ENCODE data around the gene CTDSP1.
A peak's percentile ranks its signal among the peaks of the same experiment; 100 is the strongest.

The CTDSP1 gene

GRCh38 chr2:218383892-218384519 lies 15.7 kb upstream of the CTDSP1 start:
- no peak for DNase-seq

- DNase-seq: no peak
Measured at GRCh38 chr2:218384975-218385374, 14.7 kb upstream of the CTDSP1 start.

- no peak for DNase-seq
Measured at GRCh38 chr2:218386505-218387368, 12.9 kb upstream of the CTDSP1 start.

GRCh38 chr2:218387369-218388194 lies 12.1 kb upstream of the CTDSP1 start:
- DNase-seq: no peak

- DNase-seq: no peak
Measured at GRCh38 chr2:218389333-218390150, 10.1 kb upstream of the CTDSP1 start.

- no peak for DNase-seq
Measured at GRCh38 chr2:218391202-218391601, 8.5 kb upstream of the CTDSP1 start.

- no peak for DNase-seq
Measured at GRCh38 chr2:218392459-218392858, 7.2 kb upstream of the CTDSP1 start.

GRCh38 chr2:218392891-218393462 lies 6.7 kb upstream of the CTDSP1 start:
- no peak for DNase-seq

GRCh38 chr2:218393750-218394290 lies 5.8 kb upstream of the CTDSP1 start:
- no peak for DNase-seq

GRCh38 chr2:218394298-218395089 lies 5.2 kb upstream of the CTDSP1 start:
- no peak for DNase-seq

- no peak for DNase-seq
Measured at GRCh38 chr2:218395090-218395444, 4.6 kb upstream of the CTDSP1 start.

- no peak for DNase-seq
Measured at GRCh38 chr2:218395456-218395825, 4.2 kb upstream of the CTDSP1 start.

- DNase-seq: peak; percentile 93 to 94
Measured at GRCh38 chr2:218395826-218396687, 3.6 kb upstream of the CTDSP1 start.

- peak; percentile 55 to 64 for DNase-seq
Measured at GRCh38 chr2:218396688-218397462, 2.8 kb upstream of the CTDSP1 start.

- DNase-seq: no peak
Measured at GRCh38 chr2:218397463-218397819, 2.2 kb upstream of the CTDSP1 start.

- peak; percentile 18 to 38 for DNase-seq
Measured at GRCh38 chr2:218397820-218398436, 1.7 kb upstream of the CTDSP1 start.

- peak; percentile 43 to 60 for DNase-seq
Measured at GRCh38 chr2:218398437-218399390, 954 bp upstream of the CTDSP1 start.

Data from activated CD4-positive, alpha-beta T cell treated with anti-CD3 and anti-CD28 coated beads for 4 hours (primary cell).